ENCODE measurements around the gene CDKN2B-AS1.

DNA sequence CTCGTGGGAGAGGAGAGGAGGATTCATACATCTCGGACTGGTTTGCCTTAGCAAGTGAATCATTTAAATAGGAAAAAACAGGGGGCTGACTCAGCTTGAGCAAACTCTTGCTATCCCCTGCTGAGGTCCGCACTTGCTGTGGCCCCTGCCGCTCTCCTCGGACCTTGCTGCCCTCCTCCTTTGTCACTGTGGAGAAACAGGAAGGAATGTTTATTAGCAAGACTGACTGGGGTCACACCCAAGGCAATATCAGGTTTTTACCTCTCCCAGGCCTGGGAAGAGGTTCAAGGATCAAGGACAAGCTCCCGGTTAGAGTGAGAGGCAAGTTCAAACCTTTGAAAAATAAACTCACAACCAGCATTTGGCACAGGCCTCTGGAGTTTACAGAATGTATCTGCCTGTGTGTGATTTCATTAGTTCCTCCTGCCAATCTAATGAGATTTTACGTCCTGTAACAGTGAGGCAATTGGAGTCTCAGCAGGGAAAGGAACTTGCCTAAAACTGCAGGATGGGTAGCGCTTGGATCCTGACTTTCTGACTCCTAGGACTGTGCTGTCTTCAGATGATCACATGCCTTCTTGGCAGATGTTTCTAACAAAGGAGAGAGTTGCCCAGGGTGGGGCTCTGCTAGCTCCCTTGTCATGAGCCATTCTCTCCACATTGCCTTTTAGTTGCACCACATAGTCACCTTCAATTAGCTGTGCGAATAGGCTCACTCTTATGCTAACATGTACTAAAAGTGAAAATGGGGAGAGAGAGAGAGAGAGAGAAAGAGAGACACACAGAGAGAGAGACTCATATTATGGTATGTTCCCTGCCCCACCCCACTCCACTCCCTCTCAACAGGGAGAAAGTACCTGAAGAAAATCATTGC, 123.2 kb downstream of the CDKN2B-AS1 start:
- TF ChIP-seq CTCF (IDR thresholded peaks at IDR 0.05) (no peak), EZH2 (IDR thresholded peaks at IDR 0.05; ENCODE audit: borderline replicate concordance, insufficient read depth, low read depth, low read length, poor library complexity, severe bottlenecking) (no peak)
